GM06990 (cell line): Measurements from ENCODE around the gene CLCN2.

Experiments used
- DNase-seq: peaks from one replicate; pipeline ENCODE4 v3.0.0-alpha.2; 2011; ENCODE audit not compliant: insufficient read length; ENCODE audit errors: extremely low read depth
- H3K27me3 ChIP-seq: replicated peaks from 2 replicates; pipeline ENCODE4 v1.6.0; 2011; ENCODE audit warnings: low read length; ENCODE audit not compliant: control insufficient read depth, insufficient read depth
- H3K36me3 ChIP-seq: 2 replicates; pipeline ENCODE4 v1.5.1; 2011; ENCODE audit warnings: low read length; ENCODE audit not compliant: control insufficient read depth, insufficient read depth
- H3K4me3 ChIP-seq: replicated peaks from 2 replicates; pipeline ENCODE4 v1.5.1; 2011; ENCODE audit warnings: low read depth, mild to moderate bottlenecking, control low read depth, low read length
- TF ChIP-seq, protein P1 (sequence below): IDR thresholded peaks from 2 replicates; pipeline ENCODE4 v1.5.1; 2011; ENCODE audit warnings: low read length, control low read depth, mild to moderate bottlenecking, inconsistent platforms; ENCODE audit not compliant: insufficient read depth, poor library complexity, severe bottlenecking

Gene CLCN2

DNA sequence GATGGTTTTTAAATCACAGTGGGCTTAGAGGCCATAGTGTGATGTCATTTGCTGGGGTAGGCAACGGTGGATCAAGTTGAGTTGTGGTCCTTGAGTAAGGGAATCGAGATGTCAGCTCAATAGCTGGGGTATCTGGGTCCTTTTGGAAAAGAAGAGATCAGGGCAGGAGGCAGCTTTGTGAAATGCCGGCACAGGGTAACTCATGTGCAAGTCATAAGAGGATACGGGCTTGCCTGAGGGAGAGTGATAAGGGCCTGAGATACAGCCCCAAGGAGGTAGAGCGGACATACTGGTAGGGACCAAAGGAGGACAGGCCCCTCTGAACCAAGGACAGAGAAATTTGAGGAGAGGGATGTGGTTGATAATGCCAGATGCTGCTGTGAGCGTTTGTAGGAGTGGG, 28.2 kb downstream of the CLCN2 start:
- TF ChIP-seq, protein P1, sequence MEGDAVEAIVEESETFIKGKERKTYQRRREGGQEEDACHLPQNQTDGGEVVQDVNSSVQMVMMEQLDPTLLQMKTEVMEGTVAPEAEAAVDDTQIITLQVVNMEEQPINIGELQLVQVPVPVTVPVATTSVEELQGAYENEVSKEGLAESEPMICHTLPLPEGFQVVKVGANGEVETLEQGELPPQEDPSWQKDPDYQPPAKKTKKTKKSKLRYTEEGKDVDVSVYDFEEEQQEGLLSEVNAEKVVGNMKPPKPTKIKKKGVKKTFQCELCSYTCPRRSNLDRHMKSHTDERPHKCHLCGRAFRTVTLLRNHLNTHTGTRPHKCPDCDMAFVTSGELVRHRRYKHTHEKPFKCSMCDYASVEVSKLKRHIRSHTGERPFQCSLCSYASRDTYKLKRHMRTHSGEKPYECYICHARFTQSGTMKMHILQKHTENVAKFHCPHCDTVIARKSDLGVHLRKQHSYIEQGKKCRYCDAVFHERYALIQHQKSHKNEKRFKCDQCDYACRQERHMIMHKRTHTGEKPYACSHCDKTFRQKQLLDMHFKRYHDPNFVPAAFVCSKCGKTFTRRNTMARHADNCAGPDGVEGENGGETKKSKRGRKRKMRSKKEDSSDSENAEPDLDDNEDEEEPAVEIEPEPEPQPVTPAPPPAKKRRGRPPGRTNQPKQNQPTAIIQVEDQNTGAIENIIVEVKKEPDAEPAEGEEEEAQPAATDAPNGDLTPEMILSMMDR, result no peak
- H3K36me3 ChIP-seq, result peaks cover 32% of the 10 kb centered on the region
- H3K27me3 ChIP-seq, result no peaks in the 10 kb centered on the region
- H3K4me3 ChIP-seq, result no peak overlapping the region
- no peak for DNase-seq

DNA sequence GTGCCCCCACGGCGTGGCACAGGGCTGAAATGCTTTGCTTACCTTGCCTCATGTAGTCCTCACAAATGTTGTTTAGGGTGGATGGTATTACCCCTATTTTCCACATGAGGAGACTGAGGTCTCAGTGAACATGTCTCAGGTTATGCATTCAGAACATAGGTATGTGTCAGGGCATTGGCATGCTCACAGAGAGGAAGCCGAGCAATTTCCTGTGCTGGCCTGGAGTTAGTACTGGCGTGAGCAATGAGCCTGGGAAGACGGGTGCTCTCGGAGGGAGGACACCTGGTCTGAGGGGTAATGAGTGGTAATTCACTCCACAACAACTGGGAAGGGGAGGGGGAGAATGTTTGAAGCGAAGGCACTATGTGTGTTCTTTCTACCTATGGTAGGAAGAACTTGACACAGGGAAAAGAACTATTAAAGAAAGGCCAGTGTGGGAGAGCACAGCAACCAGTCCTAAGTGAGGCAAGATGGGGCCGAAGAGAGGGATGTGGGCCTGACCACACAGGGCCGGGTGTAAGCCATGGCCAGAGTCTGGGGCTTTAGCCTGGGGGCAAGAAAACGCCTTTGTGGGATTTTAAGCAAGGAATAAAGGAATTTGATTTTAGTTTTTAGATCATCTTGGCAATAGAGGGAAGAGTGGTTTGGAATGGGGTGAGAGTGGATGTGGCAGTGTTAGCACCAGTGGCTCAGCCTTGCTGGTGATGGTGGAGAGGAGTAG, 28.9 kb downstream of the CLCN2 start:
- Histone ChIP-seq H3K27me3 (no peaks in the 10 kb centered on the region), H3K36me3 (peaks cover 36% of the 10 kb centered on the region), H3K4me3 (no peak overlapping the region)
- TF ChIP-seq, protein P1, result no peak
- no peak for DNase-seq

DNA sequence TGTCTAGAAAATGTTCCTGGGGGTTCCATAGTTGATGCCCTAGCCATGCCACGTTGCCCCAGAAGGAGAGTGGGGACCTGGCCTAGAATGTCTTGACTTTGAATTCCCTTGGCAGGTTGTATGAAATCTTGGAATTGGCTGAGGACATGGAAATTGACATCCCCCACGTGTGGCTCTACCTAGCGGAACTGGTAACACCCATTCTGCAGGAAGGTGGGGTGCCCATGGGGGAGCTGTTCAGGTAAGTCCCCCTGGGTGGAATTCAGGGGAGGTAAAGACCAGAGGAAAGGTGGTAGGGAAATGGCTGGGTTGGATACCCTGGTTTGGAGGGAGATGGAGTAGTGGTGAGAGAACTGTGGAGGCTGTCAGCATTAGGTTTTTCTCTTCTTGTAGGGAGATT, 32.9 kb downstream of the CLCN2 start:
- no peaks in the 10 kb centered on the region for H3K27me3 ChIP-seq
- H3K36me3 ChIP-seq, result peaks cover 59% of the 10 kb centered on the region
- TF ChIP-seq, protein P1, result no peak
- no peak for DNase-seq
- no peak overlapping the region for H3K4me3 ChIP-seq

DNA sequence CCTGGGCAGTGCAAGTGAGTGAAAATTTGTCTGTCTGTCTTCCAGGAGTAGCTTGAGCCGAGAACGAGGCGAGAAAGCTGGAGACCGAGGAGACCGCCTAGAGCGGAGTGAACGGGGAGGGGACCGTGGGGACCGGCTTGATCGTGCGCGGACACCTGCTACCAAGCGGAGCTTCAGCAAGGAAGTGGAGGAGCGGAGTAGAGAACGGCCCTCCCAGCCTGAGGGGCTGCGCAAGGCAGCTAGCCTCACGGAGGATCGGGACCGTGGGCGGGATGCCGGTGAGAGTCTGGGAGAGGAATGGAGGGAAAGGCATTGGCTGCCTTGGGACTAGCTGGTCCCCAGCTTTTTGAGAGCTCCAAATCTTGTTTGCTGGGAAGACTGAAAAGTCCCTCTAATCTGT, 34.2 kb downstream of the CLCN2 start:
- DNase-seq, result no peak
- Histone ChIP-seq H3K4me3 (no peak overlapping the region), H3K36me3 (peaks cover 65% of the 10 kb centered on the region), H3K27me3 (no peaks in the 10 kb centered on the region)
- TF ChIP-seq, protein P1, result no peak

DNA sequence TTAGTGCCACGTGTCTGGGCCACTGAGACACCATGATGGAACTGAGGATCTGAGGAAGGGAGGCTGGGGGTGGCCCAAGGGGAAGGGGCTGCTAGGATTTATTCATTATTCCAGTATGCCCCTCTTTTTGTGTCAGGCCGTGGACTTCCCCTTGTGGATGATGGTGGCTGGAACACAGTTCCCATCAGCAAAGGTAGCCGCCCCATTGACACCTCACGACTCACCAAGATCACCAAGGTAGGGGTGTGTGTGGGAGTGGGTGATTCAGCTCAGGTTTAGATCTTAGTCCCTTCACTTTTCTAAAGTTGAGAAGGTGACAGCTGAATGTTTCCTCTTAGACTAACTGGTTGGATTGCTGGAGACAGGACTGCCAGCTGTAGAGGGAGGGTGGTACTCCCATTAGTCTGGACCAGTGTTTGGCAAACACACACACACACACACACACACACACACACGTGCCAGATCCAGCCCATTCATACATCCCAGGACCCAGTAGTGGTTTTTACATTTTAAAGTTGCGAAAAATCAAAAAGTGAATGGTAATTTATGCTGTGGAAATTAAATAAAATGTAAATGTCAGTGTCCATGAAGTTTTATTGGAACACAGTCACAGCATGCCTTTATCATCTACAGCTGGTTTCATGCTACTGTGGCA, 35.6 kb downstream of the CLCN2 start:
- TF ChIP-seq, protein P1, result no peak
- no peak for DNase-seq
- no peaks in the 10 kb centered on the region for H3K27me3 ChIP-seq
- peaks cover 65% of the 10 kb centered on the region for H3K36me3 ChIP-seq
- no peak overlapping the region for H3K4me3 ChIP-seq

DNA sequence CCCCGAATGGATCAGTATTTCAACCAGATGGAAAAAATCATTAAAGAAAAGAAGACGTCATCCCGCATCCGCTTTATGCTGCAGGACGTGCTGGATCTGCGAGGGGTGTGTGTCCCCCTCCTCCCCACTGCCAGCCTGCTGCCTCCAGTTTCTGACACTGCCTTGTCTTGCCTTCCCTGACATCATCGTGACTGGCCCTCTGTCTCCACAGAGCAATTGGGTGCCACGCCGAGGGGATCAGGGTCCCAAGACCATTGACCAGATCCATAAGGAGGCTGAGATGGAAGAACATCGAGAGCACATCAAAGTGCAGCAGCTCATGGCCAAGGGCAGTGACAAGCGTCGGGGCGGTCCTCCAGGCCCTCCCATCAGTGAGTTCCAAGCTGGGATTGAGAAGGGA, 36.1 kb downstream of the CLCN2 start:
- no peaks in the 10 kb centered on the region for H3K27me3 ChIP-seq
- no peak for DNase-seq
- peaks cover 69% of the 10 kb centered on the region for H3K36me3 ChIP-seq
- TF ChIP-seq, protein P1, result no peak
- no peak overlapping the region for H3K4me3 ChIP-seq
